NK-92 treated with Interleukin-12 subunit alpha and Interleukin-12 subunit beta, amount 100 ng/mL, for 24 hours (cell line): ENCODE data around the gene ME3.
"Not testable (repeated sequence)": the region's sequence is repeated elsewhere in the genome, so short reads cannot be mapped to it uniquely, and the experiment has no call there.

Experiments used
- DNase-seq: peaks from one replicate; lab custom pipeline; 2025; lab: John Stamatoyannopoulos, UW

The ME3 gene

GRCh38 chr11:86587264-86588193, 84.9 kb downstream of the ME3 start:
- no peak for DNase-seq

- no peak for DNase-seq
Measured at GRCh38 chr11:86586307-86586706, 86.1 kb downstream of the ME3 start.

GRCh38 chr11:86582898-86583297, 89.5 kb downstream of the ME3 start:
- no peak for DNase-seq

GRCh38 chr11:86580535-86580934, 91.9 kb downstream of the ME3 start:
- DNase-seq = no peak

- no peak for DNase-seq
Measured at GRCh38 chr11:86579406-86579731, 93.0 kb downstream of the ME3 start.

- DNase-seq = no peak
Measured at GRCh38 chr11:86578727-86579405, 93.5 kb downstream of the ME3 start.

GRCh38 chr11:86577644-86578636, 94.5 kb downstream of the ME3 start:
- no peak for DNase-seq

GRCh38 chr11:86576946-86577624, 95.3 kb downstream of the ME3 start:
- DNase-seq = no peak

- DNase-seq = no peak
Measured at GRCh38 chr11:86575927-86576326, 96.5 kb downstream of the ME3 start.

- DNase-seq = no peak
Measured at GRCh38 chr11:86575208-86575855, 97.1 kb downstream of the ME3 start.

- no peak for DNase-seq
Measured at GRCh38 chr11:86574493-86575207, 97.8 kb downstream of the ME3 start.

- DNase-seq = no peak
Measured at GRCh38 chr11:86571273-86571948, 101.0 kb downstream of the ME3 start.

GRCh38 chr11:86570451-86570850, 102.0 kb downstream of the ME3 start:
- no peak for DNase-seq

- DNase-seq = no peak
Measured at GRCh38 chr11:86570020-86570419, 102.4 kb downstream of the ME3 start.

GRCh38 chr11:86569109-86569508, 103.3 kb downstream of the ME3 start:
- DNase-seq = no peak

- DNase-seq = no peak
Measured at GRCh38 chr11:86565801-86566312, 106.6 kb downstream of the ME3 start.

- DNase-seq = no peak
Measured at GRCh38 chr11:86565388-86565787, 107.0 kb downstream of the ME3 start.

- not testable (repeated sequence) for DNase-seq
Measured at GRCh38 chr11:86562842-86563241, 109.6 kb downstream of the ME3 start.

- no peak for DNase-seq
Measured at GRCh38 chr11:86559311-86559945, 113.0 kb downstream of the ME3 start.
